Naive B cell (primary cell): ENCODE results near the gene ZSCAN21. TPM values are rescaled to one million over a fixed set of nuclear protein-coding genes. Genes with fewer than 3 reads are reported as not detected.

Experiments used
- ATAC-seq, 2 donors: fragments of 150-1000 bp; cut with Tn5 transposase; 2 replicates each; pipeline ENCODE4 v1.10.0; 2021; ENCODE audit warnings: low read depth in 2 of 2, mild to moderate bottlenecking in 2 of 2, moderate library complexity in 2 of 2
- DNase-seq: peaks from one replicate; pipeline ENCODE4 v3.0.0; 2022
- H3K27ac Mint-ChIP-seq, 6 donors: one replicate each; pipeline ENCODE4 v1.8.0; 2020 to 2022; ENCODE audit warnings: mild to moderate bottlenecking in 6 of 6, mixed read lengths in 6 of 6, moderate library complexity in 5 of 6, inconsistent platforms in 2 of 6
- H3K27me3 Mint-ChIP-seq, 3 donors: one replicate each; pipeline ENCODE4 v1.8.0; 2021 to 2022; ENCODE audit warnings: mixed read lengths in 3 of 3, mild to moderate bottlenecking in 1 of 3
- H3K36me3 Mint-ChIP-seq, 2 donors: one replicate each; pipeline ENCODE4 v1.8.0; 2020 to 2022; ENCODE audit warnings: mixed read lengths in 2 of 2, inconsistent platforms in 1 of 2, mild to moderate bottlenecking in 1 of 2
- H3K4me1 Mint-ChIP-seq, 3 donors: one replicate each; pipeline ENCODE4 v1.8.0; 2020 to 2022; ENCODE audit warnings: mixed read lengths in 3 of 3, inconsistent platforms in 1 of 3, mild to moderate bottlenecking in 1 of 3, moderate library complexity in 1 of 3
- H3K4me3 Mint-ChIP-seq, 8 donors: one replicate each; pipeline ENCODE4 v1.8.0; 2020 to 2022; ENCODE audit warnings: mild to moderate bottlenecking in 8 of 8, mixed read lengths in 8 of 8, moderate library complexity in 8 of 8, inconsistent platforms in 2 of 8
- H3K9me3 Mint-ChIP-seq, 7 donors: one replicate each; pipeline ENCODE4 v1.8.0; 2020 to 2022; ENCODE audit warnings: mixed read lengths in 7 of 7, mild to moderate bottlenecking in 5 of 7, inconsistent platforms in 2 of 7, moderate library complexity in 1 of 7
- polyA plus RNA-seq, 6 donors: library from polyadenylated mRNA; unstranded; fragments of 300-500 nt; fragmentation: Illumina TruSeq; gene quantifications; one replicate each; pipeline ENCODE4 v1.2.3, GENCODE V29; 2021; ENCODE audit warnings: low read depth in 6 of 6

The ZSCAN21 gene
- polyA plus RNA-seq, 6 donors from 2014 or later = 4.7 to 9.8 (median 5.7) TPM

GRCh38 chr7:100038326-100038725 lies 11.2 kb upstream of the ZSCAN21 start:
- Mint-ChIP-seq H3K4me1 (peaks cover 4 to 16% (median 13%) of the 10 kb centered on the region in 3 donors), H3K27ac (no peak overlapping the region), H3K36me3 (peaks cover 5 to 7% of the 10 kb centered on the region in 2 donors), H3K4me3 (no peak overlapping the region), H3K9me3 (no peaks in the 10 kb centered on the region), H3K27me3 (no peaks in the 10 kb centered on the region)
- DNase-seq (no peak), ATAC-seq (no peak)

- Mint-ChIP-seq H3K27me3 (no peaks in the 10 kb centered on the region), H3K27ac (peak overlapping the region in 2 of 6 donors; percentile 28 to 86), H3K36me3 (no peaks in the 10 kb centered on the region), H3K4me3 (no peak overlapping the region), H3K4me1 (peaks cover 8 to 20% (median 17%) of the 10 kb centered on the region in 3 donors), H3K9me3 (no peaks in the 10 kb centered on the region)
- ATAC-seq = no peak
- DNase-seq = no peak
Measured at GRCh38 chr7:100040575-100040974, 9.0 kb upstream of the ZSCAN21 start.

- H3K9me3 Mint-ChIP-seq = no peaks in the 10 kb centered on the region
Measured at GRCh38 chr7:100044718-100045117, 4.9 kb upstream of the ZSCAN21 start.

GRCh38 chr7:100048680-100049079 lies 894 bp upstream of the ZSCAN21 start:
- DNase-seq (no peak), ATAC-seq (no peak)
- Mint-ChIP-seq H3K27ac (peak overlapping the region; percentile 50 to 98 (median 80)), H3K9me3 (no peaks in the 10 kb centered on the region), H3K36me3 (no peaks in the 10 kb centered on the region), H3K27me3 (no peaks in the 10 kb centered on the region), H3K4me3 (peak overlapping the region; percentile 17 to 99 (median 85)), H3K4me1 (peaks cover 15 to 22% (median 20%) of the 10 kb centered on the region in 3 donors)

More at GRCh38 chr7:100044718-100045117, 4.9 kb upstream of the ZSCAN21 start:
- H3K27ac Mint-ChIP-seq = peak overlapping the region in 1 of 6 donors; percentile 52
- peak overlapping the region in 3 of 8 donors; percentile 11 to 58 (median 20) for H3K4me3 Mint-ChIP-seq
- no peaks in the 10 kb centered on the region for H3K27me3 Mint-ChIP-seq
- H3K4me1 Mint-ChIP-seq = peaks cover 11 to 23% (median 19%) of the 10 kb centered on the region in 3 donors
- ATAC-seq (no peak), DNase-seq (no peak)
- no peaks in the 10 kb centered on the region for H3K36me3 Mint-ChIP-seq

- DNase-seq (no peak), ATAC-seq (no peak)
- Mint-ChIP-seq H3K4me3 (peak overlapping the region in 6 of 8 donors; percentile 16 to 81 (median 43)), H3K4me1 (peaks cover 10 to 19% (median 17%) of the 10 kb centered on the region in 3 donors), H3K27me3 (no peaks in the 10 kb centered on the region), H3K9me3 (no peaks in the 10 kb centered on the region), H3K27ac (peak overlapping the region in 2 of 6 donors; percentile 54 to 74), H3K36me3 (no peaks in the 10 kb centered on the region)
Measured at GRCh38 chr7:100051611-100052010, 2.0 kb downstream of the ZSCAN21 start.

- H3K36me3 Mint-ChIP-seq = no peaks in the 10 kb centered on the region
- H3K27ac Mint-ChIP-seq = peak overlapping the region in 1 of 6 donors; percentile 77
- peaks cover 13 to 20% (median 17%) of the 10 kb centered on the region in 3 donors for H3K4me1 Mint-ChIP-seq
- DNase-seq (peak; percentile 15), ATAC-seq (no peak)
- H3K27me3 Mint-ChIP-seq = no peaks in the 10 kb centered on the region
- H3K9me3 Mint-ChIP-seq = no peaks in the 10 kb centered on the region
- peak overlapping the region in 1 of 8 donors; percentile 77 for H3K4me3 Mint-ChIP-seq
Measured at GRCh38 chr7:100053215-100053614, 3.6 kb downstream of the ZSCAN21 start.

GRCh38 chr7:100057006-100057405 lies 7.4 kb downstream of the ZSCAN21 start:
- Mint-ChIP-seq H3K4me1 (peaks cover 2 to 15% (median 4%) of the 10 kb centered on the region in 3 donors), H3K27me3 (no peaks in the 10 kb centered on the region), H3K27ac (peak overlapping the region in 1 of 6 donors; percentile 31), H3K36me3 (peaks cover 4 to 7% of the 10 kb centered on the region in 2 donors), H3K9me3 (no peaks in the 10 kb centered on the region), H3K4me3 (no peak overlapping the region)
- DNase-seq (no peak), ATAC-seq (no peak)

- peaks cover 7 to 13% of the 10 kb centered on the region in 2 donors for H3K36me3 Mint-ChIP-seq
- DNase-seq (no peak), ATAC-seq (no peak)
- H3K9me3 Mint-ChIP-seq = no peaks in the 10 kb centered on the region
- H3K27me3 Mint-ChIP-seq = no peaks in the 10 kb centered on the region
- no peak overlapping the region for H3K27ac Mint-ChIP-seq
- no peak overlapping the region for H3K4me3 Mint-ChIP-seq
- peaks cover 2 to 11% (median 4%) of the 10 kb centered on the region in 3 donors for H3K4me1 Mint-ChIP-seq
Measured at GRCh38 chr7:100059251-100059739, 9.7 kb downstream of the ZSCAN21 start.

GRCh38 chr7:100061518-100062193 lies 12.1 kb downstream of the ZSCAN21 start:
- Mint-ChIP-seq H3K27me3 (no peaks in the 10 kb centered on the region), H3K4me1 (peaks cover 2 to 11% (median 4%) of the 10 kb centered on the region in 3 donors), H3K4me3 (no peak overlapping the region), H3K27ac (no peak overlapping the region), H3K9me3 (no peaks in the 10 kb centered on the region), H3K36me3 (peaks cover 7 to 16% of the 10 kb centered on the region in 2 donors)
- ATAC-seq (no peak), DNase-seq (no peak)

- Mint-ChIP-seq H3K36me3 (peaks cover 7 to 16% of the 10 kb centered on the region in 2 donors), H3K4me3 (no peak overlapping the region), H3K27ac (no peak overlapping the region), H3K9me3 (no peaks in the 10 kb centered on the region), H3K4me1 (peaks cover 0 to 8% (median 4%) of the 10 kb centered on the region in 3 donors), H3K27me3 (no peaks in the 10 kb centered on the region)
- DNase-seq (no peak), ATAC-seq (no peak)
Measured at GRCh38 chr7:100063376-100063775, 13.8 kb downstream of the ZSCAN21 start.

GRCh38 chr7:100064162-100064561 lies 14.6 kb downstream of the ZSCAN21 start:
- H3K27me3 Mint-ChIP-seq = no peaks in the 10 kb centered on the region
- no peak overlapping the region for H3K27ac Mint-ChIP-seq
- H3K4me3 Mint-ChIP-seq = no peak overlapping the region
- DNase-seq (no peak), ATAC-seq (no peak)
- H3K9me3 Mint-ChIP-seq = no peaks in the 10 kb centered on the region
- H3K36me3 Mint-ChIP-seq = peaks cover 7 to 16% of the 10 kb centered on the region in 2 donors
- peaks cover 0 to 8% (median 4%) of the 10 kb centered on the region in 3 donors for H3K4me1 Mint-ChIP-seq

GRCh38 chr7:100065452-100066186 lies 16.0 kb downstream of the ZSCAN21 start:
- Mint-ChIP-seq H3K27ac (peak overlapping the region in 1 of 6 donors; percentile 29), H3K4me1 (peaks cover 0 to 4% (median 4%) of the 10 kb centered on the region in 3 donors), H3K27me3 (no peaks in the 10 kb centered on the region), H3K4me3 (no peak overlapping the region), H3K9me3 (peaks cover 0 to 9% (median 5%) of the 10 kb centered on the region in 7 donors), H3K36me3 (peaks cover 14 to 21% of the 10 kb centered on the region in 2 donors)
- ATAC-seq = no peak
- DNase-seq = no peak

- no peaks in the 10 kb centered on the region for H3K27me3 Mint-ChIP-seq
- H3K4me3 Mint-ChIP-seq = no peak overlapping the region
- ATAC-seq (no peak), DNase-seq (no peak)
- H3K4me1 Mint-ChIP-seq = no peaks in the 10 kb centered on the region
- peaks cover 20 to 34% of the 10 kb centered on the region in 2 donors for H3K36me3 Mint-ChIP-seq
- H3K27ac Mint-ChIP-seq = no peak overlapping the region
- H3K9me3 Mint-ChIP-seq = peaks cover 8 to 22% (median 18%) of the 10 kb centered on the region in 7 donors
Measured at GRCh38 chr7:100066953-100067352, 17.4 kb downstream of the ZSCAN21 start.
